Adrenal gland (tissue), 5 donors: ENCODE measurements around the gene RAI14.

ENCODE experiments used
- CTCF ChIP-seq, 6 experiments: fragments of 450-650 bp in 4 of 6; fragments of 200-600 bp in 2 of 6; sonication (generic) in 1 of 6; IDR thresholded peaks; 1 replicate in 5 of 6; 2 replicates in 1 of 6; pipeline versions ENCODE4 v1.5.1 to v1.8.0; 2016 to 2021; ENCODE audit warnings: antibody characterized with exemption in 6 of 6, mild to moderate bottlenecking in 2 of 6, moderate library complexity in 1 of 6
- POLR2A ChIP-seq, 2 donors: fragments of 450-650 bp; IDR thresholded peaks; one replicate each; pipeline ENCODE4 v1.6.1; 2017; ENCODE audit warnings: antibody characterized with exemption in 2 of 2, mild to moderate bottlenecking in 2 of 2, moderate library complexity in 1 of 2
- donor health status: DM: no; HTN: no; CAD: no.

- no peak for TF ChIP-seq CTCF (IDR thresholded peaks at IDR 0.05)
- TF ChIP-seq POLR2A (IDR thresholded peaks at IDR 0.05), result no peak
Observed at GRCh38 chr5:34700078-34700452, 43.9 kb downstream of the RAI14 start.
